Skeletal muscle satellite cell (primary cell): ENCODE results near the gene GINS2.

ENCODE experiments used
- H3K27me3 ChIP-seq: 2 replicates; pipeline ENCODE4 v1.7.0; 2013; ENCODE audit warnings: low read length; ENCODE audit not compliant: control insufficient read depth, insufficient read depth
- H3K36me3 ChIP-seq: 2 replicates; pipeline ENCODE4 v1.7.0; 2013; ENCODE audit warnings: mild to moderate bottlenecking, control low read depth, low read length; ENCODE audit not compliant: insufficient read depth
- H3K4me1 ChIP-seq: 2 replicates; pipeline ENCODE4 v1.7.0; 2013; ENCODE audit warnings: low read length; ENCODE audit not compliant: control insufficient read depth, insufficient read depth
- H3K4me2 ChIP-seq: 2 replicates; pipeline ENCODE4 v1.7.0; 2013; ENCODE audit warnings: mild to moderate bottlenecking, low read length
- H3K4me3 ChIP-seq: 2 replicates; pipeline ENCODE4 v1.7.0; 2013; ENCODE audit warnings: low read length
- H3K9ac ChIP-seq: 2 replicates; pipeline ENCODE4 v1.7.0; 2013; ENCODE audit warnings: mild to moderate bottlenecking, low read depth, low read length, moderate library complexity
- H3K9me3 ChIP-seq: replicated peaks from 2 replicates; pipeline ENCODE4 v1.7.0; 2013; ENCODE audit warnings: mild to moderate bottlenecking, control low read depth, low read length

The GINS2 gene

DNA sequence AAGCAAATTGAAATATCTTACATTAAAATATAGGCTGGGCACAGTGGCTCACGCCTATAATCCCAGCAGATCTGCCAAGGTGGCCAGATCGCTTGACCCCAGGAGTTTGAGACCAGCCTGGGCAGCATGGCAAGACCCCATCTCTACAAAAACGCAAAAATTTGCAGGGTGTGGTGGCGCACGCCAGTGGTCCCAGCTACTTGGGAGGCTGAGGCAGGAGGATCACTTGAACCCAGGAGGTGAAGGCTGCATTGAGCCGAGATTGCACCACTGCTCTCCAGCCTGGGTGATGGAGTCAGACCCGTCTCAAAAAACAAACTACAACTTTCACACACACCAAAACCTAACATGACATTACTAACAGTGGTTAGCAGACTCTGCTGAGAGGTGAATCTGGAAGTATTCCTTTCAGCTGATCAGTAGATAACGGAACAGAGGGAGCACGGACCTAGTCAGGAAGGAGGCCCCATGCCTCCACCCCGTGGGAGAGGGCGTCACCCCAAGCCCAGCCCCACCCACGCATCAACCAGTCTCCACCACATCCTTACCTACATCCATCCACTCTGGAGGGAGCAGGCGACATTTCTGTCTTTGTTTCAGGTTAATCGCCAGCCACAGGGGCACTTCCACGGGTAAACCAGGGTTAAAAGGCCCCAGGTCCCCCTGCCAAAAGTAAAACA, 1.7 kb downstream of the GINS2 start:
- Histone ChIP-seq H3K27me3 (no peaks in the 10 kb centered on the region), H3K9ac (no peak overlapping the region), H3K4me2 (peak overlapping the region; percentile 94), H3K9me3 (no peaks in the 10 kb centered on the region), H3K4me3 (no peak overlapping the region), H3K4me1 (peaks cover 3% of the 10 kb centered on the region), H3K36me3 (no peaks in the 10 kb centered on the region)

DNA sequence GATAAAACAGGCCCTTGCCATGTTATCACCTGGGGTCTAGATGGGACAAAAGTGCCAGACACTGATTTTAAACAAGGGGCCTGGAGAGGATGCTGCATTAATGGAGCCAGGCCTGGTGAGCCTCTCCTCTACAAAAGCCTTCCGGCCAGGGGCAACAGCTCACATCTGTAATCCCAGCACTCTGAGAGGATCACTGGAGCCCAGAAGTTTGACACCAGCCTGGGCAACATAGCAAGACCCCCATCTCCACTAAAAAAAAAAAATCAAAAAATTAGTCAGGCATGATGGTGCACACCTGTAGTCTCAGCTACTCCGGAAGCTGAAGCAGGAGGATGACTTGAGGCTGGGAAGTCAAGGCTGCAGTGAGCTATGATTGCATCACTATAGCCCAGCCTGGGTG, 3.5 kb downstream of the GINS2 start:
- no peaks in the 10 kb centered on the region for H3K27me3 ChIP-seq
- no peak overlapping the region for H3K9ac ChIP-seq
- H3K4me2 ChIP-seq = no peak overlapping the region

GRCh38 chr16:85683363-85683762, 5.4 kb downstream of the GINS2 start:
- peaks cover 14% of the 10 kb centered on the region for H3K36me3 ChIP-seq
- H3K4me1 ChIP-seq = no peaks in the 10 kb centered on the region
- H3K4me2 ChIP-seq = no peak overlapping the region
- no peak overlapping the region for H3K4me3 ChIP-seq
- H3K9ac ChIP-seq = no peak overlapping the region
- no peaks in the 10 kb centered on the region for H3K27me3 ChIP-seq
- no peaks in the 10 kb centered on the region for H3K9me3 ChIP-seq

More for the DNA sequence above, 3.5 kb downstream of the GINS2 start:
- no peak overlapping the region for H3K4me3 ChIP-seq
- H3K9me3 ChIP-seq = no peaks in the 10 kb centered on the region
- H3K36me3 ChIP-seq = peaks cover 5% of the 10 kb centered on the region
- H3K4me1 ChIP-seq = peaks cover 3% of the 10 kb centered on the region

GRCh38 chr16:85682516-85682915, 6.2 kb downstream of the GINS2 start:
- Histone ChIP-seq H3K4me2 (no peak overlapping the region), H3K9ac (no peak overlapping the region), H3K9me3 (no peaks in the 10 kb centered on the region), H3K36me3 (peaks cover 20% of the 10 kb centered on the region), H3K4me1 (no peaks in the 10 kb centered on the region), H3K27me3 (no peaks in the 10 kb centered on the region), H3K4me3 (no peak overlapping the region)

GRCh38 chr16:85681255-85681654, 7.5 kb downstream of the GINS2 start:
- no peak overlapping the region for H3K9ac ChIP-seq
- H3K9me3 ChIP-seq = no peaks in the 10 kb centered on the region
- H3K4me2 ChIP-seq = no peak overlapping the region
- H3K4me3 ChIP-seq = no peak overlapping the region
- H3K36me3 ChIP-seq = peaks cover 22% of the 10 kb centered on the region
- no peaks in the 10 kb centered on the region for H3K27me3 ChIP-seq
- H3K4me1 ChIP-seq = no peaks in the 10 kb centered on the region

DNA sequence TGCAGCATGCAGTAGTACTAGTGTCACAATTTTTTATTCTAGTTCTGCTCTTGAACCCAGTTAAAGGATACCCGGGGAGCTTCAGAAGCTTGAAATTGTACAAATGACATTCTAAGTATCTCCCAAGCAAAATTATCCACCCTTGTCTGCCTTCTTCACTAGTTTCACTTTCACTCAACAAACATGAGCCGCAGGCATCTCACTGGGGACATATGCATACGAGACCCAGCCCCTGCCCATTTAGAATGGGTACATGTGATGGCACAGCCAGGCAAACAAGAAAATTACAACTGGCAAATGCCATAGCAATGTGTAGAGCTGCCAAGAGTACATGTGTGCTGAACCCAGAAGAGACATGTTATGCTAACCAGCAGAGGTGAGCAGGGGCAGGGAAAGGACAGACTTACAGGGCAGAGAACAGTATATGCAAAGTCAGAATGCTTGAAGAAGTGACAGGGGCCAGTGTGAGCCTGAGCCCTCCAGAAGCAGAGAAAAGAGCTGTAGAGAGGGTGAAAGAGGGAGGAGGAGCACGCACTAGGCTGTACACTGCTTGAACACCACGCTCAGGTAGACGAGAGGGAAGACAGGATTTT, 8.3 kb downstream of the GINS2 start:
- H3K9me3 ChIP-seq = no peaks in the 10 kb centered on the region
- H3K27me3 ChIP-seq = no peaks in the 10 kb centered on the region
- no peak overlapping the region for H3K9ac ChIP-seq
- H3K4me2 ChIP-seq = no peak overlapping the region
- no peaks in the 10 kb centered on the region for H3K4me1 ChIP-seq
- H3K36me3 ChIP-seq = peaks cover 23% of the 10 kb centered on the region
- H3K4me3 ChIP-seq = no peak overlapping the region

DNA sequence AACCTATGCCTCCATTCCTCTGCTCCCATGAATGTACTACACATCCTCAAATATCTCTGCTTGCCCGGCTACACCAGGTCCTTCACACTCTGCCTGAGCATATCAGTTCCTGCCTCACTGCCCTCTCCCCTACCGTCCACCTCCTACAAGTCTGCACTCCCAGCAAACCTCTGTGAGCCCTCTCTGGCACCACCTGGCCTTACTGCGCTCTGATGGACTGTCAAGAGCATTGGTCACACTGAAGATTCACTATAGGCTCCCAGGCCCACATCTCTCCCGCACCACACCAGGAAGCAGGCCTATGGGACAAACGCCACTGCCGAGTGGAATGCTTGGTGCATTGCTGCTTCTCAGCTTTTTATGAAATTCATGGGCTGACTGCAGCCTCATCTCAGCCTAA, 8.9 kb downstream of the GINS2 start:
- no peaks in the 10 kb centered on the region for H3K27me3 ChIP-seq
- H3K4me1 ChIP-seq = no peaks in the 10 kb centered on the region
- H3K4me3 ChIP-seq = no peak overlapping the region
- peaks cover 29% of the 10 kb centered on the region for H3K36me3 ChIP-seq
- H3K4me2 ChIP-seq = no peak overlapping the region
- H3K9ac ChIP-seq = no peak overlapping the region
- H3K9me3 ChIP-seq = no peaks in the 10 kb centered on the region

DNA sequence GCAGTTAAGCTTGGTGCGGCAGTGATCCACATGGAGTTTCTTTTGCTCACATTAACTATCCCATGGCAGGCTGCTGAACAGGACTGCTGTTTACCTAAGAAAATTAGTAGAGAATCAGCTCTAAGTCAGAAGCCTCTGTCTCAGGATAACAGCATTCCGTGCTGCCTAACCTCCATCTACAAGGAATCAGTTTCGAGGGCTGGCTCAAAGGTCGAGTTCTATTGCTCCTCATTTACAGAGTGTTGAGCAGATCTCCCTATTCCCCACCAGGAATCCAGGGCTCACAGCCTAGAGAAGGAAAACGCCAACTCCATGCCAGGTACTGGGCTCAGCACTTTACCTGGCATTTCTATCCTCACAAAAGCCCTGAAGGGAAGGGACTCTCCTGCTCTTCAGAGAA, 9.9 kb downstream of the GINS2 start:
- no peak overlapping the region for H3K4me3 ChIP-seq
- peaks cover 10% of the 10 kb centered on the region for H3K4me1 ChIP-seq
- no peak overlapping the region for H3K9ac ChIP-seq
- H3K27me3 ChIP-seq = no peaks in the 10 kb centered on the region
- no peaks in the 10 kb centered on the region for H3K9me3 ChIP-seq
- H3K4me2 ChIP-seq = no peak overlapping the region
- H3K36me3 ChIP-seq = peaks cover 35% of the 10 kb centered on the region

GRCh38 chr16:85678016-85678415, 10.7 kb downstream of the GINS2 start:
- H3K4me2 ChIP-seq = no peak overlapping the region
- no peak overlapping the region for H3K4me3 ChIP-seq
- H3K36me3 ChIP-seq = peaks cover 35% of the 10 kb centered on the region
- H3K4me1 ChIP-seq = peaks cover 15% of the 10 kb centered on the region
- H3K9me3 ChIP-seq = no peaks in the 10 kb centered on the region
- no peaks in the 10 kb centered on the region for H3K27me3 ChIP-seq
- H3K9ac ChIP-seq = no peak overlapping the region

GRCh38 chr16:85677383-85677967, 11.3 kb downstream of the GINS2 start:
- no peaks in the 10 kb centered on the region for H3K27me3 ChIP-seq
- H3K36me3 ChIP-seq = peaks cover 41% of the 10 kb centered on the region

DNA sequence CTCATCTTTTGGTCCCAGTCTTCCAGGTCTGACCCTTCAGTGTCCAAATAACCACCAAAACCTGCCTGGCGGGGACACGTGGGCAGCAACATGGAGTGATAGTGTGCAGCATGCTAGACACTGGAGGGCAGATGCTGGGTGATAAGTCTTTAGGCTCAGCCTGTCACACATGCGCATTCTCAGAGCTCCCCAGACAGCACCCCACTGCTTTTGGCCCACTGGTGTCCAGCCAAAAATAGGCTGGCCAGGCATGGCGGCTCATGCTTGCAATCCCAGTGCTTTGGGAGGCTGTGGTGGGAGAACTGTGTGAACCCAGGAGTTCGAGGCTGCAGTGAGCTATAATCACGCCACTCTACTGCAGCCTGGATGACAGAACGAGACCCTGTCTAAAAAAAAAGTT, 12.3 kb downstream of the GINS2 start:
- peaks cover 49% of the 10 kb centered on the region for H3K36me3 ChIP-seq
- no peak overlapping the region for H3K9ac ChIP-seq
- H3K27me3 ChIP-seq = no peaks in the 10 kb centered on the region
- no peak overlapping the region for H3K4me2 ChIP-seq
- H3K9me3 ChIP-seq = no peaks in the 10 kb centered on the region
- no peak overlapping the region for H3K4me3 ChIP-seq
- H3K4me1 ChIP-seq = peaks cover 15% of the 10 kb centered on the region

More at GRCh38 chr16:85677383-85677967, 11.3 kb downstream of the GINS2 start:
- H3K4me1 ChIP-seq = peaks cover 15% of the 10 kb centered on the region
- no peak overlapping the region for H3K9ac ChIP-seq
- no peak overlapping the region for H3K4me3 ChIP-seq
- H3K9me3 ChIP-seq = no peaks in the 10 kb centered on the region
- H3K4me2 ChIP-seq = no peak overlapping the region
